ENCODE data around the gene MYRIP.

- TF ChIP-seq CTCF (IDR thresholded peaks at IDR 0.05 in 2 of 3, conservative IDR thresholded peaks at IDR 0.05 in 1 of 3; ENCODE audit: borderline replicate concordance in 1 of 3, insufficient read depth in 1 of 3, low read depth in 2 of 3, low read length in 2 of 3): no peak
- TF ChIP-seq SP1 (IDR thresholded peaks at IDR 0.05; ENCODE audit: low read depth): no peak
- no peak for TF ChIP-seq POLR2A (IDR thresholded peaks at IDR 0.05; ENCODE audit: borderline replicate concordance, extremely low read depth, insufficient read depth, insufficient read length)
- TF ChIP-seq JUND (IDR thresholded peaks at IDR 0.05): no peak
- TF ChIP-seq MAX (IDR thresholded peaks at IDR 0.05): no peak
- no peak for TF ChIP-seq SRF (IDR thresholded peaks at IDR 0.05; ENCODE audit: low read depth)
- no peak for TF ChIP-seq POLR2AphosphoS5 (IDR thresholded peaks at IDR 0.05; ENCODE audit: low read depth, low read length)
- TF ChIP-seq ZNF274 (IDR thresholded peaks at IDR 0.05; ENCODE audit: low read depth, low read length): no peak
Measured at GRCh38 chr3:39892068-39892467, 82.7 kb downstream of the MYRIP start.

Measured in HCT116 (cell line).